GM12891 (cell line): ENCODE data around the gene TNFRSF4.

Experiments used
- PAX5 ChIP-seq: IDR thresholded peaks from 2 replicates; pipeline ENCODE4 v1.6.1; 2011; ENCODE audit warnings: low read length, moderate library complexity, mild to moderate bottlenecking; ENCODE audit not compliant: insufficient read depth, severe bottlenecking
- POLR2A ChIP-seq: IDR thresholded peaks from 2 replicates; pipeline ENCODE4 v1.6.1; 2011; ENCODE audit warnings: low read depth, low read length, control low read depth
- POLR2AphosphoS5 ChIP-seq: IDR thresholded peaks from 2 replicates; pipeline ENCODE4 v1.6.1; 2011; ENCODE audit warnings: low read depth, low read length, control low read depth
- POU2F2 ChIP-seq: IDR thresholded peaks from 2 replicates; pipeline ENCODE4 v1.6.1; 2011; ENCODE audit warnings: low read depth, mild to moderate bottlenecking, control low read depth, low read length, moderate library complexity
- SPI1 ChIP-seq: IDR thresholded peaks from 2 replicates; pipeline ENCODE4 v1.6.1; 2011; ENCODE audit warnings: low read depth, low read length, control low read depth
- TAF1 ChIP-seq: IDR thresholded peaks from 2 replicates; pipeline ENCODE4 v1.6.1; 2011; ENCODE audit warnings: low read depth, low read length, control low read depth

GRCh38 chr1:1200876-1201810 is 12.8 kb downstream of the TNFRSF4 start:
- TF ChIP-seq POLR2A, result no peak
- no peak for TF ChIP-seq TAF1
- no peak for TF ChIP-seq SPI1
- TF ChIP-seq POLR2AphosphoS5, result no peak
- no peak for TF ChIP-seq PAX5
- TF ChIP-seq POU2F2, result no peak
